Stimulated activated naive CD8-positive, alpha-beta T cell treated with anti-CD3 and anti-CD28 coated beads, Interleukin-15, amount 100 ng/mL, for 72 hours (primary cell): Measurements from ENCODE around the gene SBNO2.
A peak's percentile ranks its signal among the peaks of the same experiment; 100 is the strongest.

ENCODE experiments used
- ATAC-seq: fragments of 150-1000 bp; cut with Tn5 transposase; 2 replicates; pipeline ENCODE4 v1.10.0; 2021; ENCODE audit warnings: mild to moderate bottlenecking, moderate library complexity
- DNase-seq, 2 donors: peaks; one replicate each; pipeline ENCODE4 v3.0.0; 2021 to 2022
- H3K27ac Mint-ChIP-seq, 2 donors: one replicate each; pipeline ENCODE4 v1.8.0; 2022; ENCODE audit warnings: mild to moderate bottlenecking in 2 of 2, mixed read lengths in 2 of 2, moderate library complexity in 2 of 2
- H3K27me3 Mint-ChIP-seq: one replicate; pipeline ENCODE4 v1.8.0; 2022; ENCODE audit warnings: mixed read lengths
- H3K4me1 Mint-ChIP-seq: one replicate; pipeline ENCODE4 v1.8.0; 2022; ENCODE audit warnings: mild to moderate bottlenecking, mixed read lengths
- H3K4me3 Mint-ChIP-seq, 2 donors: one replicate each; pipeline ENCODE4 v1.8.0; 2022; ENCODE audit warnings: mild to moderate bottlenecking in 2 of 2, mixed read lengths in 2 of 2, moderate library complexity in 1 of 2
- H3K9me3 Mint-ChIP-seq, 2 donors: one replicate each; pipeline ENCODE4 v1.8.0; 2022; ENCODE audit warnings: mixed read lengths in 2 of 2

The SBNO2 gene

GRCh38 chr19:1093330-1093729 is 80.7 kb downstream of the SBNO2 start:
- H3K9me3 Mint-ChIP-seq: no peaks in the 10 kb centered on the region
- H3K27ac Mint-ChIP-seq: peak overlapping the region; percentile 78 to 93
- H3K4me3 Mint-ChIP-seq: peak overlapping the region; percentile 92
- peaks cover 86% of the 10 kb centered on the region for H3K4me1 Mint-ChIP-seq
- DNase-seq: no peak
- ATAC-seq: no peak
- H3K27me3 Mint-ChIP-seq: no peaks in the 10 kb centered on the region

- Mint-ChIP-seq H3K9me3 (no peaks in the 10 kb centered on the region), H3K4me3 (peak overlapping the region; percentile 61 to 82), H3K4me1 (peaks cover 96% of the 10 kb centered on the region), H3K27ac (peak overlapping the region in 1 of 2 donors; percentile 98), H3K27me3 (no peaks in the 10 kb centered on the region)
- ATAC-seq (no peak), DNase-seq (no peak)
These were observed 82.4 kb downstream of the SBNO2 start for GRCh38 chr19:1091544-1092175.

GRCh38 chr19:1090731-1091543 is 83.1 kb downstream of the SBNO2 start:
- Mint-ChIP-seq H3K27ac (peak overlapping the region in 1 of 2 donors; percentile 98), H3K4me1 (peaks cover 96% of the 10 kb centered on the region), H3K4me3 (peak overlapping the region; percentile 61 to 82), H3K9me3 (no peaks in the 10 kb centered on the region), H3K27me3 (no peaks in the 10 kb centered on the region)
- ATAC-seq (peak; percentile 41), DNase-seq (peak; percentile 69 to 73)

GRCh38 chr19:1089891-1090290 is 84.2 kb downstream of the SBNO2 start:
- Mint-ChIP-seq H3K27me3 (no peaks in the 10 kb centered on the region), H3K4me1 (peaks cover 98% of the 10 kb centered on the region), H3K27ac (peak overlapping the region in 1 of 2 donors; percentile 94), H3K4me3 (peak overlapping the region; percentile 56 to 61), H3K9me3 (no peaks in the 10 kb centered on the region)
- peak in 1 of 2 donors; percentile 81 for DNase-seq
- peak; percentile 68 for ATAC-seq

- H3K9me3 Mint-ChIP-seq: no peaks in the 10 kb centered on the region
- DNase-seq (no peak), ATAC-seq (no peak)
- peak overlapping the region in 1 of 2 donors; percentile 56 for H3K4me3 Mint-ChIP-seq
- H3K27ac Mint-ChIP-seq: peak overlapping the region in 1 of 2 donors; percentile 94
- H3K4me1 Mint-ChIP-seq: peaks cover 100% of the 10 kb centered on the region
- no peaks in the 10 kb centered on the region for H3K27me3 Mint-ChIP-seq
These were observed 84.8 kb downstream of the SBNO2 start for GRCh38 chr19:1089126-1089771.

- Mint-ChIP-seq H3K27ac (peak overlapping the region in 1 of 2 donors; percentile 94), H3K27me3 (no peaks in the 10 kb centered on the region), H3K4me1 (peaks cover 100% of the 10 kb centered on the region), H3K9me3 (no peaks in the 10 kb centered on the region), H3K4me3 (peak overlapping the region; percentile 29 to 56)
- ATAC-seq (peak; percentile 6), DNase-seq (no peak)
These were observed 85.6 kb downstream of the SBNO2 start for GRCh38 chr19:1088416-1089010.

- Mint-ChIP-seq H3K4me3 (peak overlapping the region; percentile 56 to 60), H3K27me3 (no peaks in the 10 kb centered on the region), H3K4me1 (peaks cover 100% of the 10 kb centered on the region), H3K27ac (peak overlapping the region; percentile 87 to 94), H3K9me3 (no peaks in the 10 kb centered on the region)
- no peak for DNase-seq
- ATAC-seq: peak; percentile 19
These were observed 86.2 kb downstream of the SBNO2 start for GRCh38 chr19:1087813-1088415.

- peak overlapping the region in 1 of 2 donors; percentile 13 for H3K4me3 Mint-ChIP-seq
- no peak for ATAC-seq
- no peaks in the 10 kb centered on the region for H3K27me3 Mint-ChIP-seq
- H3K4me1 Mint-ChIP-seq: peaks cover 99% of the 10 kb centered on the region
- no peaks in the 10 kb centered on the region for H3K9me3 Mint-ChIP-seq
- DNase-seq: no peak
- peak overlapping the region in 1 of 2 donors; percentile 91 for H3K27ac Mint-ChIP-seq
These were observed 87.5 kb downstream of the SBNO2 start for GRCh38 chr19:1086613-1087012.

GRCh38 chr19:1085676-1086442 is 88.2 kb downstream of the SBNO2 start:
- peak overlapping the region in 1 of 2 donors; percentile 29 for H3K4me3 Mint-ChIP-seq
- no peak for DNase-seq
- H3K27me3 Mint-ChIP-seq: no peaks in the 10 kb centered on the region
- peaks cover 99% of the 10 kb centered on the region for H3K4me1 Mint-ChIP-seq
- no peak for ATAC-seq
- H3K27ac Mint-ChIP-seq: peak overlapping the region in 1 of 2 donors; percentile 93
- H3K9me3 Mint-ChIP-seq: no peaks in the 10 kb centered on the region

- DNase-seq: no peak
- H3K4me3 Mint-ChIP-seq: peak overlapping the region in 1 of 2 donors; percentile 29
- peak overlapping the region in 1 of 2 donors; percentile 93 for H3K27ac Mint-ChIP-seq
- peaks cover 99% of the 10 kb centered on the region for H3K4me1 Mint-ChIP-seq
- H3K27me3 Mint-ChIP-seq: no peaks in the 10 kb centered on the region
- ATAC-seq: no peak
- H3K9me3 Mint-ChIP-seq: no peaks in the 10 kb centered on the region
These were observed 88.9 kb downstream of the SBNO2 start for GRCh38 chr19:1085053-1085658.

- peak in 1 of 2 donors; percentile 35 for DNase-seq
These were observed 89.8 kb downstream of the SBNO2 start for GRCh38 chr19:1084024-1084868.

GRCh38 chr19:1082928-1083816 is 90.9 kb downstream of the SBNO2 start:
- no peaks in the 10 kb centered on the region for H3K9me3 Mint-ChIP-seq
- H3K27me3 Mint-ChIP-seq: no peaks in the 10 kb centered on the region
- ATAC-seq (no peak), DNase-seq (no peak)
- peaks cover 93% of the 10 kb centered on the region for H3K4me1 Mint-ChIP-seq
- H3K27ac Mint-ChIP-seq: peak overlapping the region in 1 of 2 donors; percentile 98
- peak overlapping the region in 1 of 2 donors; percentile 37 for H3K4me3 Mint-ChIP-seq

More at GRCh38 chr19:1084024-1084868, 89.8 kb downstream of the SBNO2 start:
- Mint-ChIP-seq H3K27me3 (no peaks in the 10 kb centered on the region), H3K9me3 (no peaks in the 10 kb centered on the region), H3K4me1 (peaks cover 99% of the 10 kb centered on the region), H3K4me3 (peak overlapping the region in 1 of 2 donors; percentile 37), H3K27ac (peak overlapping the region in 1 of 2 donors; percentile 96)
- no peak for ATAC-seq
